OCI-LY1 (cell line): Measurements from ENCODE around the gene ZNF598.

Experiments
- H2AFZ ChIP-seq: fragments of 200-600 bp; sonication (generic), shearing (Covaris generic); 2 replicates; pipeline ENCODE4 v1.6.0; 2014; ENCODE audit warnings: antibody characterized with exemption, mild to moderate bottlenecking, low read length
- H3F3A ChIP-seq: fragments of 200-600 bp; sonication (generic), shearing (Covaris generic); 2 replicates; pipeline ENCODE4 v1.6.0; 2014; ENCODE audit warnings: mild to moderate bottlenecking, antibody characterized with exemption, low read length, moderate library complexity; ENCODE audit not compliant: insufficient read depth
- H3K27ac ChIP-seq: fragments of 200-600 bp; sonication (generic); 2 replicates; pipeline ENCODE4 v1.5.1; 2014; ENCODE audit warnings: low read length, mixed run types, mild to moderate bottlenecking, low read depth; ENCODE audit not compliant: poor library complexity, severe bottlenecking
- H3K27me3 ChIP-seq: fragments of 200-600 bp; sonication (generic); 2 replicates; pipeline ENCODE4 v1.6.0; 2014; ENCODE audit warnings: antibody characterized with exemption, mild to moderate bottlenecking, low read length, moderate library complexity; ENCODE audit not compliant: insufficient read depth
- H3K36me3 ChIP-seq: fragments of 200-600 bp; sonication (generic); 2 replicates; pipeline ENCODE4 v1.6.1; 2014; ENCODE audit warnings: mild to moderate bottlenecking, antibody characterized with exemption, low read length, moderate library complexity, mixed read lengths; ENCODE audit not compliant: insufficient read depth
- H3K4me1 ChIP-seq: fragments of 200-600 bp; sonication (generic); 2 replicates; pipeline ENCODE4 v1.5.1; 2014; ENCODE audit warnings: mild to moderate bottlenecking, low read length, moderate library complexity; ENCODE audit not compliant: insufficient read depth, severe bottlenecking
- H3K4me2 ChIP-seq: fragments of 200-600 bp; sonication (generic), shearing (Covaris generic); 2 replicates; pipeline ENCODE4 v1.6.1; 2014; ENCODE audit warnings: low read length
- H3K4me3 ChIP-seq: fragments of 200-600 bp; sonication (generic); 2 replicates; pipeline ENCODE4 v1.5.1; 2014; ENCODE audit warnings: low read length, low read depth, mild to moderate bottlenecking, mixed read lengths; ENCODE audit not compliant: poor library complexity, severe bottlenecking
- H3K79me2 ChIP-seq: fragments of 200-600 bp; shearing (Covaris generic); 2 replicates; pipeline ENCODE4 v1.6.1; 2016; ENCODE audit warnings: mixed run types, low read length, mixed read lengths; ENCODE audit not compliant: insufficient read depth
- H3K9ac ChIP-seq: fragments of 200-600 bp; sonication (generic), shearing (Covaris generic); 2 replicates; pipeline ENCODE4 v1.6.1; 2014; ENCODE audit warnings: mild to moderate bottlenecking, low read length, mixed read lengths
- H3K9me2 ChIP-seq: fragments of 200-600 bp; sonication (generic), shearing (Covaris generic); 2 replicates; pipeline ENCODE4 v1.6.1; 2014; ENCODE audit warnings: low read depth, mild to moderate bottlenecking, low read length, mixed read lengths
- H3K9me3 ChIP-seq: fragments of 200-600 bp; shearing (Covaris generic); 2 replicates; pipeline ENCODE4 v1.6.1; 2014; ENCODE audit warnings: low read length, mixed read lengths
- H4K20me1 ChIP-seq: fragments of 200-600 bp; sonication (generic), shearing (Covaris generic); 2 replicates; pipeline ENCODE4 v1.6.0; 2016; ENCODE audit warnings: mild to moderate bottlenecking, low read length; ENCODE audit not compliant: insufficient read depth
- CTCF ChIP-seq: fragments of 200-600 bp; sonication (generic), shearing (Covaris generic); IDR thresholded peaks from 2 replicates; pipeline ENCODE4 v1.5.1; 2017; ENCODE audit warnings: mild to moderate bottlenecking, antibody characterized with exemption, low read length, moderate library complexity, mixed read lengths
- EZH2 ChIP-seq: fragments of 200-600 bp; sonication (generic), shearing (Covaris generic); IDR thresholded peaks from 2 replicates; pipeline ENCODE4 v1.8.0; 2017; ENCODE audit warnings: borderline replicate concordance, mixed run types, mild to moderate bottlenecking, antibody characterized with exemption, low read length, moderate library complexity, mixed read lengths

Gene ZNF598

GRCh38 chr16:1991948-1992703 is 17.5 kb downstream of the ZNF598 start:
- H3K4me1 ChIP-seq = peaks cover 29% of the 10 kb centered on the region
- no peaks in the 10 kb centered on the region for H3K79me2 ChIP-seq
- peaks cover 9% of the 10 kb centered on the region for H3K36me3 ChIP-seq
- no peaks in the 10 kb centered on the region for H3K9me3 ChIP-seq
- H3K27ac ChIP-seq = peak overlapping the region; percentile 48
- H4K20me1 ChIP-seq = no peaks in the 10 kb centered on the region
- peak overlapping the region; percentile 61 for H3K9ac ChIP-seq
- H3F3A ChIP-seq = no peaks in the 10 kb centered on the region; the same call in 1 of the 2 replicates
- no peak for TF ChIP-seq CTCF
- TF ChIP-seq EZH2 = no peak
- no peak overlapping the region for H2AFZ ChIP-seq
- peak overlapping the region; percentile 68 for H3K4me2 ChIP-seq
- H3K9me2 ChIP-seq = no peaks in the 10 kb centered on the region
- peaks cover 6% of the 10 kb centered on the region; the same call in 1 of the 2 replicates for H3K27me3 ChIP-seq
- peak overlapping the region; percentile 60 for H3K4me3 ChIP-seq

GRCh38 chr16:1991588-1991947 is 18.1 kb downstream of the ZNF598 start:
- no peak overlapping the region for H2AFZ ChIP-seq
- H3K9ac ChIP-seq = peak overlapping the region; percentile 61
- H3K4me1 ChIP-seq = peaks cover 29% of the 10 kb centered on the region
- peak overlapping the region; percentile 68 for H3K4me2 ChIP-seq
- peaks cover 6% of the 10 kb centered on the region; the same call in 1 of the 2 replicates for H3K27me3 ChIP-seq
- H4K20me1 ChIP-seq = no peaks in the 10 kb centered on the region
- H3K4me3 ChIP-seq = peak overlapping the region; percentile 60
- peaks cover 8% of the 10 kb centered on the region for H3K36me3 ChIP-seq
- no peaks in the 10 kb centered on the region for H3K79me2 ChIP-seq
- peak overlapping the region; percentile 48 for H3K27ac ChIP-seq
- no peaks in the 10 kb centered on the region; the same call in 1 of the 2 replicates for H3F3A ChIP-seq
- TF ChIP-seq EZH2 = no peak
- TF ChIP-seq CTCF = no peak
- H3K9me2 ChIP-seq = no peaks in the 10 kb centered on the region
- no peaks in the 10 kb centered on the region for H3K9me3 ChIP-seq

GRCh38 chr16:1991135-1991551 is 18.5 kb downstream of the ZNF598 start:
- Histone ChIP-seq H3K4me2 (peak overlapping the region; percentile 68), H3K79me2 (no peaks in the 10 kb centered on the region), H3K9ac (peak overlapping the region; percentile 61), H3K4me3 (peak overlapping the region; percentile 60), H3K9me3 (no peaks in the 10 kb centered on the region), H2AFZ (no peak overlapping the region), H3K9me2 (no peaks in the 10 kb centered on the region), H3K27ac (peak overlapping the region; percentile 48), H3K4me1 (peaks cover 29% of the 10 kb centered on the region), H3K27me3 (peaks cover 6% of the 10 kb centered on the region; the same call in 1 of the 2 replicates), H3F3A (no peaks in the 10 kb centered on the region; the same call in 1 of the 2 replicates), H4K20me1 (no peaks in the 10 kb centered on the region), H3K36me3 (peaks cover 12% of the 10 kb centered on the region)
- TF ChIP-seq CTCF = no peak
- no peak for TF ChIP-seq EZH2
